ENCODE measurements around the gene PXDN. TPM values are rescaled to one million over a fixed set of nuclear protein-coding genes. Genes with fewer than 3 reads are reported as not detected.
A peak's percentile ranks its signal among the peaks of the same experiment; 100 is the strongest.

The PXDN gene
- total and polyA plus RNA-seq, 8 donors = 3.3 to 71.6 (median 28.0) TPM

GRCh38 chr2:1631292-1632001, 112.9 kb downstream of the PXDN start:
- 66 to 82% (median 75%) methylated on average over 6 of the region's 6 CpGs for WGBS, 5 donors
- intact Hi-C loops (cut with DNase I; ENCODE audit: low total_unique reads) = no loop called here
- Histone ChIP-seq H3K27me3 (no peaks in the 10 kb centered on the region), H3K9me3 (peaks cover 0 to 5% (median 2%) of the 10 kb centered on the region in 4 donors), H3K27ac (no peak overlapping the region), H3K4me3 (no peak overlapping the region), H3K4me1 (no peaks in the 10 kb centered on the region), H3K36me3 (peaks cover 3 to 52% (median 31%) of the 10 kb centered on the region in 4 donors)
- DNase-seq = no peak
- TF ChIP-seq CTCF (IDR thresholded peaks at IDR 0.05) = no peak
- no peak for TF ChIP-seq POLR2A (IDR thresholded peaks at IDR 0.05)
- no peak for TF ChIP-seq EP300 (IDR thresholded peaks at IDR 0.05)
- no peak for TF ChIP-seq POLR2AphosphoS5 (IDR thresholded peaks at IDR 0.05)

- H3K9me3 ChIP-seq = peaks cover 0 to 5% (median 2%) of the 10 kb centered on the region in 4 donors
- peak in 1 of 2 donors; percentile 25 for DNase-seq
- no peak for TF ChIP-seq EP300 (IDR thresholded peaks at IDR 0.05)
- peak in 1 of 3 donors; percentile 49 for TF ChIP-seq POLR2AphosphoS5 (IDR thresholded peaks at IDR 0.05)
- H3K4me3 ChIP-seq = no peak overlapping the region
- 9 to 51% (median 17%) methylated on average over 2 of the region's 2 CpGs for WGBS, 5 donors
- intact Hi-C loops (cut with DNase I; ENCODE audit: low total_unique reads) = no loop called here
- peaks cover 0 to 28% (median 8%) of the 10 kb centered on the region in 4 donors for H3K36me3 ChIP-seq
- H3K4me1 ChIP-seq = peaks cover 0 to 7% (median 3%) of the 10 kb centered on the region in 4 donors
- peak overlapping the region in 1 of 5 donors; percentile 37 for H3K27ac ChIP-seq
- H3K27me3 ChIP-seq = peaks cover 0 to 1% (median 0%) of the 10 kb centered on the region in 3 donors
These were observed 115.4 kb downstream of the PXDN start for GRCh38 chr2:1628893-1629292.

GRCh38 chr2:1627628-1628381, 116.5 kb downstream of the PXDN start:
- peaks cover 0 to 5% (median 2%) of the 10 kb centered on the region in 4 donors for H3K9me3 ChIP-seq
- no peak overlapping the region for H3K27ac ChIP-seq
- H3K36me3 ChIP-seq = peaks cover 0 to 20% (median 0%) of the 10 kb centered on the region in 4 donors
- no peak for DNase-seq
- WGBS, 5 donors = 73 to 83% (median 76%) methylated on average over 9 of the region's 9 CpGs
- intact Hi-C loops (cut with DNase I; ENCODE audit: low total_unique reads) = no loop called here
- H3K4me3 ChIP-seq = no peak overlapping the region
- H3K4me1 ChIP-seq = peaks cover 0 to 7% (median 3%) of the 10 kb centered on the region in 4 donors
- peaks cover 0 to 5% (median 0%) of the 10 kb centered on the region in 3 donors for H3K27me3 ChIP-seq
- TF ChIP-seq POLR2A (IDR thresholded peaks at IDR 0.05) = no peak

GRCh38 chr2:1626271-1626681, 118.0 kb downstream of the PXDN start:
- H3K4me3 ChIP-seq = no peak overlapping the region
- WGBS, 5 donors = 67 to 88% (median 79%) methylated on average over 8 of the region's 8 CpGs
- H3K4me1 ChIP-seq = peaks cover 0 to 7% (median 3%) of the 10 kb centered on the region in 4 donors
- H3K36me3 ChIP-seq = peaks cover 0 to 8% (median 0%) of the 10 kb centered on the region in 4 donors
- peaks cover 0 to 5% (median 0%) of the 10 kb centered on the region in 3 donors for H3K27me3 ChIP-seq
- TF ChIP-seq POLR2A (IDR thresholded peaks at IDR 0.05) = no peak
- no peak for TF ChIP-seq CTCF (IDR thresholded peaks at IDR 0.05)
- DNase-seq = peak in 1 of 2 donors; percentile 15
- H3K9me3 ChIP-seq = peaks cover 0 to 5% (median 2%) of the 10 kb centered on the region in 4 donors
- intact Hi-C loops (cut with DNase I; ENCODE audit: low total_unique reads) = no loop called here
- no peak overlapping the region for H3K27ac ChIP-seq

- Histone ChIP-seq H3K27me3 (peaks cover 0 to 5% (median 0%) of the 10 kb centered on the region in 3 donors), H3K4me1 (peaks cover 0 to 7% (median 3%) of the 10 kb centered on the region in 4 donors), H3K9me3 (peaks cover 0 to 5% (median 2%) of the 10 kb centered on the region in 4 donors), H3K36me3 (peaks cover 0 to 8% (median 0%) of the 10 kb centered on the region in 4 donors), H3K4me3 (no peak overlapping the region), H3K27ac (no peak overlapping the region)
- WGBS, 5 donors = 28 to 47% (median 44%) methylated on average over 20 of the region's 20 CpGs
- intact Hi-C loops (cut with DNase I; ENCODE audit: low total_unique reads) = no loop called here
- TF ChIP-seq POLR2AphosphoS5 (IDR thresholded peaks at IDR 0.05) (peak in 1 of 3 donors; percentile 35), CTCF (IDR thresholded peaks at IDR 0.05) (no peak)
- DNase-seq = peak in 1 of 2 donors; percentile 44
These were observed 118.9 kb downstream of the PXDN start for GRCh38 chr2:1625281-1626001.

All from stomach (tissue), 9 donors.